ENCODE measurements around the gene ALG3.

GRCh38 chr3:184240384-184241140 lies 8.2 kb downstream of the ALG3 start:
- TF ChIP-seq POLR2A (IDR thresholded peaks at IDR 0.05; ENCODE audit: low read depth, low read length) (no peak), PAX5 (IDR thresholded peaks at IDR 0.05; ENCODE audit: insufficient read depth, low read length, severe bottlenecking) (no peak), TAF1 (IDR thresholded peaks at IDR 0.05; ENCODE audit: low read depth, low read length) (no peak), POLR2AphosphoS5 (IDR thresholded peaks at IDR 0.05; ENCODE audit: low read depth, low read length) (no peak), SPI1 (IDR thresholded peaks at IDR 0.05; ENCODE audit: low read depth, low read length) (no peak)
